ENCODE measurements around the gene CCDC117.
"Not testable (repeated sequence)": the region's sequence is repeated elsewhere in the genome, so short reads cannot be mapped to it uniquely, and the experiment has no call there.

Gene CCDC117, protein sequence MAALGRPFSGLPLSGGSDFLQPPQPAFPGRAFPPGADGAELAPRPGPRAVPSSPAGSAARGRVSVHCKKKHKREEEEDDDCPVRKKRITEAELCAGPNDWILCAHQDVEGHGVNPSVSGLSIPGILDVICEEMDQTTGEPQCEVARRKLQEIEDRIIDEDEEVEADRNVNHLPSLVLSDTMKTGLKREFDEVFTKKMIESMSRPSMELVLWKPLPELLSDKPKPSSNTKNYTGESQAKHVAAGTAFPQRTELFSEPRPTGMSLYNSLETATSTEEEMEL

DNA sequence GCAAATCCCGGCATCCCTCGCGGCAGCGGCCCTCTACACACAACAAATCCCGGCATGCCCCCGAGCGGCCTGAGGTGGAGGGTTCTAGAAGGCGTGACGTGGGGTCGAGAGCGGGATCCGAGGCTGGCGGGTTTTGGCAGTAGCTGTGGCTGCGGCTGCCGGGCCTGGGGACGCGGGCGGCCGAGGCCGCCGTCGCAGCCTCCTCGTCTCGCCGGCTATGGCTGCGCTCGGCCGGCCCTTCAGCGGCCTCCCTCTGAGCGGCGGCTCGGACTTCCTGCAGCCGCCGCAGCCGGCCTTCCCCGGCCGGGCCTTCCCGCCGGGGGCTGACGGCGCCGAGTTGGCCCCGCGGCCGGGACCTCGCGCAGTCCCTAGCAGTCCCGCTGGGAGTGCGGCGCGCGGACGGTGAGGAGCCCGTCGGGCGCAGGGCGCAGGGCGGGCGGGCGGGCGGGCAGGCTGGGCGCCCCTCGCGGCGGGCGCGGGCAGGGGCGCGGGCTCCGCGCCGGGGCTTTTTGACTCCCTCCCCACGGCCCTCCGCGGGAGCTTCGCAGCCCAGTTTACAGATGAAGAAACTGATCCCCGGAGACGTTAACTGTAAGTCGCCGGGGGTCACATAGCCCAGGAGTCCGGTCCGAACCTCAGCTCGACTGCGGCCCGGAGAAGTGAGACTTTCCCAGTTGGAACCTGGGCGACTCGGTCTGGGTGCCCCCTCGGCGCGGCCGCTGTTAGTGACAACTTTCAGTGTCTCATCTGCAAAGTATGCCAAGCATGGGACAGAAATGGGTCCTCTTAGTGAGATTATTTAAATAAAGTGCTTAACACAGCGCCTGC lies at the start of gene CCDC117:
TSS of gene CCDC117 (plus strand) at position 63 of the 828 bp plus-strand sequence. CDS start at position 218, 155 bp downstream.
- DNase-seq (ENCODE audit: low spot score): peak; percentile 96

DNA sequence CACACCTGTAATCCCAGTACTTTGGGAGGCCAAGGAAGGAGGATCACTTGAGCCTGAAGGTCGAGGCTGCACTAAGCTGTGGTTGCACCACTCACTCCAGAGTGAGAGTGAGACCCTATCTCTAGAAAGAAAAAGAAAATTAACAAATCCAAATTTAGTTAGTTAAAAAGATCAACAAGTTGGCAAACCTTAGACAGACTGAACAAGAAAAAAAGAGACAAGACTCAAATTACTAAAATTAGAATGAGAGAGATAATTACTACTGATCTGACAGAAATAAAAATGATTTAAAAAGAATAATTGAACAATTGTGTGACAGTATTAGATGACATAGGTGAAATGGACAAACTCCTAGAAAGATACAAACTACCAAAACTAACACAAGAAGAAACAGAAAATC lies 44.5 kb upstream of the CCDC117 start:
- DNase-seq (ENCODE audit: low spot score): no peak

DNA sequence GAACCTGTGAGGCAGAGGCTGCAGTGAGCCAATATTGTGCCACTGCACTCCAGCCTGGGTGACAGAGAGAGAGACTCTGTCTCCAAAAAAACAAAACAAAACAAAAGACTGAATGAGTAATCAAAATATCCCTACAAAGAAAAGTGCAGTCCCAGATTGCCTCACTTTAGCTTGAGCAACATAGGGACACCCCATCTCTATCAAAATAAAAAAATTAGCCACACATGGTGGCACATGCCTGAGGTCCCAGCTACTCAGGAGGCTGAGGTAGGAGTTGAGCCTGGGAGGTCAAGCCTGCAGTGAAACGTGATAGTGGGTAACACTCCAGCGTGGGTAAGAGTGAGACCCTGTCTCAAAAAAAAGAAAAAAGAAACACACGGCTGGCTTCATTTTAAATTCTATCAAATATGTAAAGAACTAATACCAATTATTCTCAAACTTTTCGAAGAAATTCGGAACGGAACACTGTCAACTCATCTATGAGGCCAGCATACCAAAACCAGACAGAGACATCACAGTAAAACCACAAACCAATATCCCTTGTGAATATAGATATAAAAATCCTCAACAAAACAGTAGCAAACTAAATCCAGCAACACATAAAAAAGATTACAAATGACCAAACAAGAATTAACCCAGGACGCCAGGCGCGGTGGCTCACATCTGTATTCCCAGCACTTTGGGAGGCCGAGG lies 43.7 kb upstream of the CCDC117 start:
- DNase-seq (ENCODE audit: low spot score): no peak

DNA sequence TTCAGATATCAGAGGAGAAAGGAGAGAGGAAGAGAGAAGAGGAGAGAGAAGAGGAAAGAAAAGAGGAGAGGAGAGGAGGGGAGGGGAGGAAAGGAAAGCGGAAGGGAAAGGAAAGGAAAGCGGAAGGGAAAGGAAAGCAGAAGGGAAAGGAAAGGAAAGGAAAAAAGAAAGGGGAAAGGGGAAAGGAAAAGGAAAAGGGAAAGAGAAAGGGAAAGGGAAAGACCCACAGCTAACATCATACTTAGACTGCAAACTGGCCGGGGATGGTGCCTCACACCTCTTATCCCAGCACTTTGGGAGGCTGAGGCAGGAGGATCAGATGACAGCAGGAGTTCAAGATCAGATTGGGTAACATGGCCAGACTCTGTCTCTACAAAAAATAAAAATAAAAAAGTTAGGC lies 42.3 kb upstream of the CCDC117 start:
- no peak for DNase-seq (ENCODE audit: low spot score)

DNA sequence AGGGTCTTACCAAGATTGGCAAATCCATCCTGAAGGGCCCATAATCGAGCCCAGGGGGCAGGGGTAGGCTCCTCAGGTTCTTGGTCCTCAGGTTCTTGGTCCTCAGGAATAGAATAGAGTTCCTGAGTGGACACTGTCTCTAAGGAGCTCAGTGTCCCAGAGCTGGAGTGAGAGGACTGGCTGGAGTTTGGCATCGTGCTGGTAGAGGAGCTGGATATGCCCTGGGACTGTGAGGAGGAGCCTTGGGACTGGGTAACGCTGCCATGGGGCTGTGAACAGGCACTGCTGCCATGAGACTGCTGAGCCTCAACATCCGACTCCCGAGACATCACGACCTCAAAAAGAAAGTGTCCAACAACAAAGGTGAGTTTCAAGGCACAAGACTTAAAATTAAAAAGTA lies 38.1 kb upstream of the CCDC117 start:
- no peak for DNase-seq (ENCODE audit: low spot score)

DNA sequence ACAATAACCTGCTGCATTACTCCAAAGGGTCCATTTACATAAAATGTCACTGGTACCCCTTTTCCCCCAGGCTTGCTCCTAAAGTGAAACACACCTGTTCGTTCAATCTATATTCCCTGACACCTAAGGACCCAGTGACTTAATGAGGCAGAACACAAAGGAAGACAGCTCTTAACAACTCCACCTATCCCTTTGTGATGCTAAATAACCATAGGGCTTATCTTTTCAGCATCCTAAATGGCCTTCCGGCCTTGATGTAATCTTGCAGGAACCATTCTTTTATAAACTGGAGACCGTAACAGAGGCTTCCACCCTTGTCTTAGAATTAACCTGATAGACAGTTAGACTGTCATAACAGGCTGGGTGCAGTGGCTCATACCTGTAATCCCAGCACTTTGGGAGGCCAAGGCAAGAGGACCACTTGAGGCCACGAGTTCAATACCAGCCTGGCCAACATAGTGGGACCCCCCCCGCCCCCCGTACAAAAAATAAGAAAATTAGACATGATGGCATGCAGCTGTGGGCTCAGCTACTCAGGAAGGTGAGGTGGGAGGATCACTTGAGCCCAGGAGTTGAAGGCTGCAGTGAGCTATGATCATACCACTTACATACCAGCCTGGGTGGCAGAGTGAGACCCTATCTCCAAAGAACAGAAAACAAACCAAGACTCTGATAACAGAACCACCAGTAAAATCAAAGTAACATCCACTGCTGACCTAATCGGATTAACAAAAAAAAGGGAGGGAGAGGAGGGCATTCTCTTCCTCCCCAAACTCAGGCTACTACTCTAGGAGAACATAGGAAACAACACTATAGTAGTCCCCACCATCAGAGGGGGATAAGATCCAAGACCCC lies 36.0 kb upstream of the CCDC117 start:
- DNase-seq (ENCODE audit: low spot score): no peak

DNA sequence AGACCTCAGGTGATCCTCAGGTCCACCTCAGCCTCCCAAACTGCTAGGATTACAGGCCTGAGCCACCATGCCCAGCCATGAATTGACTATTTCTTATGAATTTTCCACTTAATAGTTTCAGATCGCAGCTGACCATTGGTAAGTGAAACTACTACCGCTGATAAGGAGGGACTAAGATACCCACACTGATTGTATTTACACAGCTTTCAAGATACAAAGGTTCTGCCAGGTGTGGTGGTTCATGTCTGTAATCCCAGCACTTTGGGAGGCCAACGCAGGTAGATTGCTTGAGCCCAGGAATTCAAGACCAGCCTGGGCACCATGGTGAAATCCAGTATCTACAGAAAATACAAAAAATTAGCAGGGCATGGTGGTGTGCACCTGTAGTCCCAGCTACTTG lies 34.8 kb upstream of the CCDC117 start:
- DNase-seq (ENCODE audit: low spot score): no peak

DNA sequence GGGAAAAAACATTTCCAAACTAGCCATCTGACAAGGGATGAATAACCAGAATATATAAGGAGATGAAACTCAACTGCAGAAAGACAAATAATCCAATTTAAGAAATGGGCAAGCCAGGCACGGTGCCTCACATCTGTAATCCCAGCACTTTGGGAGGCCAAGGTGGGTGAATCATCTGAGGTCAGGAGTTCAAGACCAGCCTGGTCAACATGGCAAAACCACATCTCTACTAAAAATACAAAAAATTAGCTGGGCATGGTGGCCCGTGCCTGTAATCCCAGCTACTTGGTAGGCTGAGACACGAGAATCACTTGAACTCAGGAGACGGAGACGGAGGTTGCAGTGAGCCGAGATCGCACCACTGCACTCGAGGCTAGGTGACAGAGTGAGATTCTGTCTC lies 33.6 kb upstream of the CCDC117 start:
- not testable (repeated sequence) for DNase-seq (ENCODE audit: low spot score)

DNA sequence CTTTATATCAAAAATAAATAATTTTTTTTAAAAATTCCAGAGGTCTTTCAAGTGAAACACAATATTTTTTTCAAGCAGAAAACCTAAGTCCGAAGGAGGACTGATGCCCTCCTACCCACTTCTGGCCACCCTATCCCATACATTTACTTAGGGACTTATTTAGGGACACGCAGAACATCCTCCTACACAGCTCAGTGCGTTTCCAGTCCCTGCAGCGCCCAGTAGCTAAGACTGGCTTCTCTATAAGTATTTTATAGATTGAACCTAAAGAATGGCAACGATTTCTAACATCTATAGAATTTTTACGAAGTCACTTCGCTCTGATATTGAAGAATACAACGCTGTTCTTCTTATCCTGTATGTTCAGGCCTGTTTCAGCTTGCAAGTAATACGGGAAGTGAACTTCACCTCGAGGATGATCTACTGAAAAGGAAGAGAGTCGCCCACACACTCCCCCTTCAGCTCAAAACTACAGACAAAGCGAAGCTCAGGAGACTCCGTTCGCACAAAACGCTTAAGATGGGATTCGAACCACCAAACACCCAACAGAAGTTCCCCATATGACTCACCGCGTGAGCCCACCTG lies 31.2 kb upstream of the CCDC117 start:
- no peak for DNase-seq (ENCODE audit: low spot score)

DNA sequence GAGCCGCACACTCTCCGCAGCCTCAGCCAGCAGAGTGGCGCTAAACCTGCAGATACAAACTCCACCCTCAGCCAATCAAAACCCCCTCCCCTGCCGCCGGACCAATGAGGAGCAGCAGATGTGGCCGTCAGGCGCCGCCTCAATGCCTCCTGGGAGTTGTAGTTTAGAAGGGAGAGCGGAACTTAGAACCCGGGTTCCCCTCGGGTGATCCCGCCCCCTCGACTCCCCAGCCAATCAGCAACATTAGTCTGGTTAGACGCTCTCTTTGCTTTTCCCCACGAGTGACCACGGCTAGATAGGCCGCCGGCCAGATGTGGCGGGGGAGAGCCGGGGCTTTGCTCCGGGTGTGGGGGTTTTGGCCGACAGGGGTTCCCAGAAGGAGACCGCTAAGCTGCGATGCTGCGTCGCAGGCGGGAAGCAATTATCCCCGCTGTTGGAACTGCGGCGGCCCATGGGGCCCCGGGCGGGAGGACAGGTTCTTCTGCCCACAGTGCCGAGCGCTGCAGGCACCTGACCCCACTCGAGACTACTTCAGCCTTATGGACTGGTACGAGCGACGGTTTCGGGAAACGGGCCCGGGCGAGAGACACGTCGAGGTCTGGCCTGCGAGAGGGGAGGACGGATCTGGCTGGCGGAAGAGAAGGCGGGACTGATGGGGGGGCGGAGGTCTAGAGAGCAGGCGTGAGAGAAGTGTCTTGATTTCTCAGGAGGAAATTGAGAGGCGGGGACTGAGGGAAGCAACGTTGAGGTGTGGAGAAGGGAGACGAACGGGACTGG lies 30.5 kb upstream of the CCDC117 start, which contains the start of the genes CHEK2 and HSCB:
TSS of gene CHEK2 (minus strand) at position 36 of the 777 bp plus-strand sequence. CDS start 7,099 bp downstream, outside the sequence.
TSS of gene HSCB (plus strand) at position 255 of the 777 bp plus-strand sequence. CDS start at position 312, 57 bp downstream.
- peak; percentile 99 for DNase-seq (ENCODE audit: low spot score)

DNA sequence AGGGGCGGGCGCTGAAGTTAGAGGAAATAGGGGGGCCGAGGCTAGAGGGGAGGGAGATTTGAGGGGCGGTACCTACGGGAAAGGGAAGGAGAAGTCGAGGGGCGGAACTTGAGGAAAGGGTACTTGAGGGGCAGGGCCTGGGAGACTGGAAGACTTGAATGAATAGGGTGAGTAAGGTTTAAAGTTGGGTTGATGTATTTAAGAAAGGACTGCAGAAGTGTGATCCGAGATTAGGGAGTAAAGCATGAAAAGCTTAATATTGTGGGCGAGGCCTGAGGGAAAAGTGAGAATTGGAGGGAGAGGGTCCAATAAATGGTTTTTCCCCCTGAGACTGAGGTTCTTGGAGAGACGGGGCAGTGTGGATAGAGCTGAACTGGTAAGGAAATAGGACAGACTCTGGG lies 29.9 kb upstream of the CCDC117 start:
- DNase-seq (ENCODE audit: low spot score): no peak

DNA sequence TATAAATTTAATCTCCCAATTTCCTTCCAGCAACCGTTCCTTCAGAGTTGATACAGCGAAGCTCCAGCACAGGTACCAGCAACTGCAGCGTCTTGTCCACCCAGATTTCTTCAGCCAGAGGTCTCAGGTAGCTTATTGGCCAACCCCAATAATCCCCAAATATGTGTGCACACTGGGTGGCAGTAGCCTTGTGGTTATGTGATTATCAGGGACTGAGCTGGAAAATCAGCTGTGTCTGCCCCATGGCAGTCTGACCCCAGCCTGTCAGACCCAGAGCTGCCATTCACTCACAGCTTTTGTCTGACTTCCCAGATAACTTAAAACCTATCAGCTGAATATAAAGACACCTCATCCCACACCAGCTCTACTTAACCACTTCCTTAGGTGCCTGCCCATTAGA lies 28.6 kb upstream of the CCDC117 start:
- no peak for DNase-seq (ENCODE audit: low spot score)

DNA sequence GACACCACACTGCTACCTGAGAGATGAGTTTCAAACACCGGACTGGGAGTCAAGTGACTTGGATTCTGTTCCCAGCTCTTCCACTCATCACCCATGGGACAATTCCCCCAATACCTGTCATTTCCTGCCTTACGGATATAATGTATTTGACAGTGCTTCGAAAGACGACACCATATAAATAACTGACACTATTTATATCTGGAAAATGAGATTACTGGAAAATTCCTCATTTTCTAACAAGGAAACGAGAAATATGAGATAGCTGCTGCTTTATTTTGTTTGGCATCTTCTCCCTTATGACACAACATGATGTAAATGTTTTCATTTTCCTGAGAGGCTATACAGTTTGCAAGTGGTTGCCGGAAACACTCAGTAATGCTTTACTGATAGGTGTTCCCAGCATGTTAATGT lies 22.0 kb upstream of the CCDC117 start:
- no peak for DNase-seq (ENCODE audit: low spot score)

DNA sequence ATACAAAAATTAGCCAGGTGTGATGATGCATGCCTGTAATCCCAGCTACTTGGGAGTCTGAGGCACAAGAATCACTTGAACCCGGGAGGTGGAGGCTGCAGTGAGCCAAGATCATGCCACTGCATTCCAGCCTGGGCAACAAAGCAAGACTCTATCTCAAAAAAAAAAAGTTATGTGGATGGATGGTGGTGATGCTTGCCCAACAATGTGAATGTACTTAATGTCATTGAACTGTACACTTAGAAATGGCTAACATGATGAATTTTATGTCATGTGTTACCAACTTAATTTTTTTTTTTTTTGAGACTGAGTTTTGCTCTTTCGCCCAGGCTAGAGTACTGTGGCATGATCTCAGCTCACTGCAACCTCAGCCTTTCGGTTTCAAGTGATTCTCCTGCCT lies 18.0 kb upstream of the CCDC117 start:
- not testable (repeated sequence) for DNase-seq (ENCODE audit: low spot score)

DNA sequence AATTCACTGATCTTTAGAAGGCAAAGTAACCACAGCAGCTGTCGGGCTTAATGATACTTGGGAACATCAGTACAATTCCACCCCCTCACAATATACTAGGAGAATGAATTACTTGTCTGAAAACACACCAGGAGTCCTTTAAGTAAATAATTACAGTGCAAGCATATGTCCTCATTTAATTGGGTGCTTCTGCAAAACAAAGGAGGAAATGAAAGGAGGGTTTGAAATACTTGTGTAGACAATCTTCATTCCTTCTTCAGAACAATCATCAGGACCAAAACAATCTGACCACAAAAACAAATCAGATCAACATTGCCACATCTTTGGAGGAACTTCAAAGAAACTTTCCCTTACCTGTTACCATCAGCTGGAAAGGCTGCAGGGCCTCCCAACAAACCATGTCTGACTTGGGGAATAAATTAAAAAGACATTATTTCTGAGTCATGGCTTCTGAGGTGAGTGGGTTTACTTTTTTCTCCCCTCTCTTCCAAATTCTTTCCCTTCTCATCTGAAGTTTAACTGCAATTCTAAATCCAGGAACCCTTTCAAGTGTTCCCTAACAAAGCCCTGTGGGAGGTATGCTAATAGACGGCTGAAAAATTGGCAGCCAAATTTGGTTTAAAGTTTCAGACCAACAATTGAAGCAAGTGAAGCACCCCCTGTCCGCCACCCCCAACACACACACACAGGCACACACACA lies 12.5 kb upstream of the CCDC117 start:
- DNase-seq (ENCODE audit: low spot score): peak; percentile 57

DNA sequence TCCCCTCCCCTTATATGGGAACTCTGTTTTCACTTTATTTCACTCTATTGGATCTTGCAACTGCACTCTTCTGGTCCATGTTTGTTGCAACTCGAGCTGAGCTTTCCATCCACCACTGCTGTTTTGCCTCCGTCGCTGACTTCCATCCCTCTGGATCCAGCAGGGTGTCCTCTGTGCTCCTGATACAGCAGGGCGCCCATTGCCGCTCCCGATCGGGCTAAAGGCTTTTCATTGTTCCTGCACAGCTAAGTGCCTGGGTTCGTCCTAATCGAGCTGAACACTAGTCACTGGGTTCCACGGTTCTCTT lies 11.1 kb upstream of the CCDC117 start:
- no peak for DNase-seq (ENCODE audit: low spot score)

DNA sequence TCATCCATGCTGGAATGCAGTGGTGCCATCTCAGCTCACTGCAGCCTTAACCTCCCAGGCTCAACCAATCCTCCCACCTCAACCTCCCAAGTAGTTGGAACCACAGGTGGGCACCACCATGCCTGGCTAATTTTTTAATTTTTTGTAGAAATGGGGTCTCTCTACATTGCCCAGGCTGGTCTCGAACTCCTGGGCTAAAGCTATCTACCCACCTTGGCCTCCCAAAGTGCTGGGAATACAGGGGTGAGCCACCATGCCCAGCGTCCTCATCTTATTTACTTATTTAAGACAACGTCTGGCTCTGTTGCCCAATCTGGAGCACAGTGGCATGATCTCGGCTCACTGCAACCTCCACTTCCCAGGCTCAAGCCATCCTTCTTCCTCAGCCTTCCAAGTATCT lies 10.5 kb upstream of the CCDC117 start:
- DNase-seq (ENCODE audit: low spot score): not testable (repeated sequence)

DNA sequence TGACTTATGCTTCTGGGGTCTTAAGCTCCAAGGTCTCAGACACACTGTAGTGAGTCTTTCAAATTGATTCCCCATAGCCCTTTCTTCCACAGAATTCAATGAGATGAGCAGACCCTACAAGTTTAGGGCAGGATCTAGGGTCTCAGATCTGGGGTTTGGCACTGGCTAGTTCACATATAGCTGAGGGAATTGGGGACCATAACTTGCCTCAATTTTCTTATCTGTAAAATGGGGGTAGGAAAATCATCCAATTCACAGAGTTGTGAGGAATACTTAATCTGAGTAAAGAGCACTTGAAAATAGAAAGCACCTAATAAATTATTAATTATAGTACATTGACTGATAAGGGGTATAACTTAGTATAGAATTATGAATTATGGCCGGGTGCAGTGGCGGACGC lies 5.9 kb upstream of the CCDC117 start:
- DNase-seq (ENCODE audit: low spot score): no peak

DNA sequence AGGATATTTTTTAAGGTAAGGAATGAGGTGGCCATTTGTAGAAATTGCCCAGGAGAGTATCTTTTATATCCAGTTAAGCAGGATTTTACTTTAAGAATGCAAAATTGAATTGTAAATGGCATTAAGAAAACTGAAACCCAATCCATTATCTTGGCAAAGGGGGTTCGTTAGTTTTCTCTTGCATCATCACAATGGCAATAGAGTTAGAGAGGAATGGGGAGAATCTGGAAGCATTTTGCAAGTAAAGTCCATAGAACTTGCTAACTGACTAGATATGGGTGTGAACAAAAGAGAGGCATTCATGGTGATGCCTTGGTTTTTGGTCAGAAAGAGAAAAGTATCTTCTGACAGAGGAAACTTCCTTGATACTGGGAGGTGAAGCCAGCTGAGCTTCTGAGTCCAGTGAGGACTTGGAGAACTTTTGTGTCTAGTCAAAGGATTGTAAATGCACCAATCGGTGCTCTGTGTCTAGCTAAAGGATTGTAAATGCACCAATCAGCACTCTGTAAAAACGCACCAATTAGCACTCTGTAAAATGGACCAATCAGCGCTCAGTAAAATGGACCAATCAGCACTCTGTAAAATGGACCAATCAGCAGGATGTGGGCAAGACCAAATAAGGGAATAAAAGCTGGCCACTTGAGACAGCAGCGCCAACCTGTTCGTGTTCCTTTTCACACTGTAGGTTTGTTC lies 3.6 kb upstream of the CCDC117 start:
- DNase-seq (ENCODE audit: low spot score): no peak
